ENCODE results near the gene CRMP1. TPM values are rescaled to one million over a fixed set of nuclear protein-coding genes. Genes with fewer than 3 reads are reported as not detected.

The CRMP1 gene
- total and polyA plus RNA-seq, 8 donors, result 1.2 to 21.4 (median 2.1) TPM; not detected in 1

- 1 to 3% (median 1%) methylated on average over 24 to 80 of the region's 81 CpGs for WGBS, 5 donors
These were observed 4.5 kb downstream of the CRMP1 start for GRCh38 chr4:5888222-5889001.

GRCh38 chr4:5887361-5888221, 5.3 kb downstream of the CRMP1 start:
- H3K27me3 ChIP-seq, result peaks cover 33 to 90% (median 61%) of the 10 kb centered on the region in 3 donors

More at GRCh38 chr4:5888222-5889001, 4.5 kb downstream of the CRMP1 start:
- intact Hi-C loops (cut with DNase I; ENCODE audit: low total_unique reads), result no loop called here
- H3K36me3 ChIP-seq, result no peaks in the 10 kb centered on the region
- peak overlapping the region in 1 of 5 donors; percentile 17 for H3K27ac ChIP-seq
- H3K9me3 ChIP-seq, result no peaks in the 10 kb centered on the region
- H3K27me3 ChIP-seq, result peaks cover 35 to 93% (median 67%) of the 10 kb centered on the region in 3 donors
- TF ChIP-seq POLR2AphosphoS5 (IDR thresholded peaks at IDR 0.05) (no peak), CTCF (IDR thresholded peaks at IDR 0.05) (no peak), EP300 (IDR thresholded peaks at IDR 0.05) (no peak), POLR2A (IDR thresholded peaks at IDR 0.05) (no peak)
- peak in 1 of 2 donors; percentile 88 for DNase-seq
- peaks cover 19 to 42% (median 34%) of the 10 kb centered on the region in 4 donors for H3K4me1 ChIP-seq
- H3K4me3 ChIP-seq, result peak overlapping the region; percentile 42 to 55 (median 50)

GRCh38 chr4:5887011-5887360, 5.9 kb downstream of the CRMP1 start:
- DNase-seq, result no peak
- intact Hi-C loops (cut with DNase I; ENCODE audit: low total_unique reads), result no loop called here
- Histone ChIP-seq H3K9me3 (no peaks in the 10 kb centered on the region), H3K27ac (no peak overlapping the region), H3K27me3 (peaks cover 29 to 90% (median 55%) of the 10 kb centered on the region in 3 donors), H3K4me3 (peak overlapping the region; percentile 42 to 55 (median 50)), H3K36me3 (no peaks in the 10 kb centered on the region), H3K4me1 (peaks cover 13 to 34% (median 28%) of the 10 kb centered on the region in 4 donors)
- WGBS, 5 donors, result 25 to 83% (median 30%) methylated on average over 1 to 8 of the region's 8 CpGs
- TF ChIP-seq POLR2AphosphoS5 (IDR thresholded peaks at IDR 0.05) (no peak), CTCF (IDR thresholded peaks at IDR 0.05) (peak in 1 of 7 experiments; percentile 1), EP300 (IDR thresholded peaks at IDR 0.05) (no peak), POLR2A (IDR thresholded peaks at IDR 0.05) (no peak)

More at GRCh38 chr4:5887361-5888221, 5.3 kb downstream of the CRMP1 start:
- TF ChIP-seq POLR2AphosphoS5 (IDR thresholded peaks at IDR 0.05), result no peak
- no peak for TF ChIP-seq EP300 (IDR thresholded peaks at IDR 0.05)
- no peak for TF ChIP-seq CTCF (IDR thresholded peaks at IDR 0.05)
- no peak for TF ChIP-seq POLR2A (IDR thresholded peaks at IDR 0.05)
- H3K4me1 ChIP-seq, result peaks cover 18 to 38% (median 31%) of the 10 kb centered on the region in 4 donors
- no peaks in the 10 kb centered on the region for H3K36me3 ChIP-seq
- DNase-seq, result peak in 1 of 2 donors; percentile 74
- no peaks in the 10 kb centered on the region for H3K9me3 ChIP-seq
- intact Hi-C loops (cut with DNase I; ENCODE audit: low total_unique reads), result no loop called here
- H3K27ac ChIP-seq, result no peak overlapping the region
- WGBS, 5 donors, result 1 to 2% (median 2%) methylated on average over 26 to 70 of the region's 70 CpGs
- peak overlapping the region; percentile 42 to 55 (median 50) for H3K4me3 ChIP-seq

DNA sequence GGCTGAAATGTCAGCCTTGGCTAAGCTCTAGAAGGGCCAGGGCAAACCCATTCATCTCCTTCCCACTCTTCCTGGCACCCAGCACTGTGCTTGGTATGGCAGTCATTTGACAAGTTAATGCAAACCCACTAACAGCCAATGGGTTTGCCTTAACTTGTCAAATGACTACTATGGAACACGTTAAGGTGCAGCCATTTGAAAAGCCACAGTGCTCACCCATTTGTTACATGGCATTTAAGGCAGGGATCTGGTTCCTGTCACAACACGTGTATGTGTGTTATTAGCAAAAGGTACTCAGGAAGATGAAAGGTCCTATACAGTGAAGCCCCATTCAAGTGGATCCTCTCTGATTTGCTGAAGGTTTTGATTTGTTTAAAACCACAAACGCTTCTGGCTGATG, 7.2 kb downstream of the CRMP1 start:
- Histone ChIP-seq H3K9me3 (no peaks in the 10 kb centered on the region), H3K27ac (no peak overlapping the region), H3K36me3 (no peaks in the 10 kb centered on the region), H3K27me3 (peaks cover 28 to 90% (median 43%) of the 10 kb centered on the region in 3 donors), H3K4me3 (no peak overlapping the region), H3K4me1 (peaks cover 13 to 31% (median 27%) of the 10 kb centered on the region in 4 donors)
- no peak for TF ChIP-seq POLR2AphosphoS5 (IDR thresholded peaks at IDR 0.05)
- no peak for TF ChIP-seq EP300 (IDR thresholded peaks at IDR 0.05)
- TF ChIP-seq CTCF (IDR thresholded peaks at IDR 0.05), result no peak
- no peak for TF ChIP-seq POLR2A (IDR thresholded peaks at IDR 0.05)
- intact Hi-C loops (cut with DNase I; ENCODE audit: low total_unique reads), result no loop called here
- 58 to 73% (median 62%) methylated on average over 3 of the region's 3 CpGs for WGBS, 5 donors
- DNase-seq, result no peak

Data from stomach (tissue), 9 donors.